ENCODE data around the gene NEK6.

DNA sequence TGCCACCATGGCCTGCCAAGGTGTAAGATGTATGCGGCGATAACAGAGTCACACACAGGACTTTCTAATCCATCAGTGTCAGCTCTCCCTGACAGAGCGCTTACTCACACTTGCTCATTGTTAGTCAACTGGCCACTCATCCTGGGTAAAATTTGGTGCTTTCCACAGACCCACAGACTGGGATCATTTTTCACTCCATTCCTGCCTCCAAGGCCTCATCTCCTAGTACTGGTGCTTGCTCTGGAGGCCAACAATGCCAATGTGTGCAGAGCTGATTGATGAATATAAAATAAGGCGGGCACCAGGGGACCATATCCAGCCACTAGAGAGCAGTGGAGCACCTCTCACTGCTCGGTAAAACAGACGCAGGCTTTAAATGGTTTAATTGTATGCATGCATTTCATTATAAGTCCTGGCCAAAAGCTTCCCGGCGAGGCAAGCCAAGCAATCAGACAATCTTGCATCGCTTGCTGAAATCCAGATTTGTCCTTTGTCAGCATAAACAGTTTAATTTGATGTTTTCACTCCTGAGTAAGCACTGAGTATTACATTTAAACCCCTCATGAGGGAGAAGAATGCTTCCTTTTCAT, 135.2 kb downstream of the NEK6 start:
- TF ChIP-seq, protein P1, sequence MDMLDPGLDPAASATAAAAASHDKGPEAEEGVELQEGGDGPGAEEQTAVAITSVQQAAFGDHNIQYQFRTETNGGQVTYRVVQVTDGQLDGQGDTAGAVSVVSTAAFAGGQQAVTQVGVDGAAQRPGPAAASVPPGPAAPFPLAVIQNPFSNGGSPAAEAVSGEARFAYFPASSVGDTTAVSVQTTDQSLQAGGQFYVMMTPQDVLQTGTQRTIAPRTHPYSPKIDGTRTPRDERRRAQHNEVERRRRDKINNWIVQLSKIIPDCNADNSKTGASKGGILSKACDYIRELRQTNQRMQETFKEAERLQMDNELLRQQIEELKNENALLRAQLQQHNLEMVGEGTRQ (IDR thresholded peaks at IDR 0.05), result no peak
- TF ChIP-seq, protein P2, sequence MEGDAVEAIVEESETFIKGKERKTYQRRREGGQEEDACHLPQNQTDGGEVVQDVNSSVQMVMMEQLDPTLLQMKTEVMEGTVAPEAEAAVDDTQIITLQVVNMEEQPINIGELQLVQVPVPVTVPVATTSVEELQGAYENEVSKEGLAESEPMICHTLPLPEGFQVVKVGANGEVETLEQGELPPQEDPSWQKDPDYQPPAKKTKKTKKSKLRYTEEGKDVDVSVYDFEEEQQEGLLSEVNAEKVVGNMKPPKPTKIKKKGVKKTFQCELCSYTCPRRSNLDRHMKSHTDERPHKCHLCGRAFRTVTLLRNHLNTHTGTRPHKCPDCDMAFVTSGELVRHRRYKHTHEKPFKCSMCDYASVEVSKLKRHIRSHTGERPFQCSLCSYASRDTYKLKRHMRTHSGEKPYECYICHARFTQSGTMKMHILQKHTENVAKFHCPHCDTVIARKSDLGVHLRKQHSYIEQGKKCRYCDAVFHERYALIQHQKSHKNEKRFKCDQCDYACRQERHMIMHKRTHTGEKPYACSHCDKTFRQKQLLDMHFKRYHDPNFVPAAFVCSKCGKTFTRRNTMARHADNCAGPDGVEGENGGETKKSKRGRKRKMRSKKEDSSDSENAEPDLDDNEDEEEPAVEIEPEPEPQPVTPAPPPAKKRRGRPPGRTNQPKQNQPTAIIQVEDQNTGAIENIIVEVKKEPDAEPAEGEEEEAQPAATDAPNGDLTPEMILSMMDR (IDR thresholded peaks at IDR 0.05), result peak; percentile 56
- TF ChIP-seq KDM5A (IDR thresholded peaks at IDR 0.05), result no peak
- TF ChIP-seq, protein P3, sequence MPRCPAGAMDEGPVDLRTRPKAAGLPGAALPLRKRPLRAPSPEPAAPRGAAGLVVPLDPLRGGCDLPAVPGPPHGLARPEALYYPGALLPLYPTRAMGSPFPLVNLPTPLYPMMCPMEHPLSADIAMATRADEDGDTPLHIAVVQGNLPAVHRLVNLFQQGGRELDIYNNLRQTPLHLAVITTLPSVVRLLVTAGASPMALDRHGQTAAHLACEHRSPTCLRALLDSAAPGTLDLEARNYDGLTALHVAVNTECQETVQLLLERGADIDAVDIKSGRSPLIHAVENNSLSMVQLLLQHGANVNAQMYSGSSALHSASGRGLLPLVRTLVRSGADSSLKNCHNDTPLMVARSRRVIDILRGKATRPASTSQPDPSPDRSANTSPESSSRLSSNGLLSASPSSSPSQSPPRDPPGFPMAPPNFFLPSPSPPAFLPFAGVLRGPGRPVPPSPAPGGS (IDR thresholded peaks at IDR 0.05), result no peak
- TF ChIP-seq PHF8 (IDR thresholded peaks at IDR 0.05; ENCODE audit: borderline replicate concordance, low read depth), result no peak
- TF ChIP-seq EP300 (IDR thresholded peaks at IDR 0.05), result peak in 1 of 2 experiments; percentile 68; a peak in 2 of 5 replicates
- TF ChIP-seq, protein P4, sequence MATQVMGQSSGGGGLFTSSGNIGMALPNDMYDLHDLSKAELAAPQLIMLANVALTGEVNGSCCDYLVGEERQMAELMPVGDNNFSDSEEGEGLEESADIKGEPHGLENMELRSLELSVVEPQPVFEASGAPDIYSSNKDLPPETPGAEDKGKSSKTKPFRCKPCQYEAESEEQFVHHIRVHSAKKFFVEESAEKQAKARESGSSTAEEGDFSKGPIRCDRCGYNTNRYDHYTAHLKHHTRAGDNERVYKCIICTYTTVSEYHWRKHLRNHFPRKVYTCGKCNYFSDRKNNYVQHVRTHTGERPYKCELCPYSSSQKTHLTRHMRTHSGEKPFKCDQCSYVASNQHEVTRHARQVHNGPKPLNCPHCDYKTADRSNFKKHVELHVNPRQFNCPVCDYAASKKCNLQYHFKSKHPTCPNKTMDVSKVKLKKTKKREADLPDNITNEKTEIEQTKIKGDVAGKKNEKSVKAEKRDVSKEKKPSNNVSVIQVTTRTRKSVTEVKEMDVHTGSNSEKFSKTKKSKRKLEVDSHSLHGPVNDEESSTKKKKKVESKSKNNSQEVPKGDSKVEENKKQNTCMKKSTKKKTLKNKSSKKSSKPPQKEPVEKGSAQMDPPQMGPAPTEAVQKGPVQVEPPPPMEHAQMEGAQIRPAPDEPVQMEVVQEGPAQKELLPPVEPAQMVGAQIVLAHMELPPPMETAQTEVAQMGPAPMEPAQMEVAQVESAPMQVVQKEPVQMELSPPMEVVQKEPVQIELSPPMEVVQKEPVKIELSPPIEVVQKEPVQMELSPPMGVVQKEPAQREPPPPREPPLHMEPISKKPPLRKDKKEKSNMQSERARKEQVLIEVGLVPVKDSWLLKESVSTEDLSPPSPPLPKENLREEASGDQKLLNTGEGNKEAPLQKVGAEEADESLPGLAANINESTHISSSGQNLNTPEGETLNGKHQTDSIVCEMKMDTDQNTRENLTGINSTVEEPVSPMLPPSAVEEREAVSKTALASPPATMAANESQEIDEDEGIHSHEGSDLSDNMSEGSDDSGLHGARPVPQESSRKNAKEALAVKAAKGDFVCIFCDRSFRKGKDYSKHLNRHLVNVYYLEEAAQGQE (IDR thresholded peaks at IDR 0.05), result no peak
- no peak for TF ChIP-seq RNF2 (IDR thresholded peaks at IDR 0.05; ENCODE audit: borderline replicate concordance, low read depth)
